HG03457 (cell line): ENCODE data around the gene RUNDC1.

ENCODE experiments used
- ATAC-seq: cut with Tn5 transposase; IDR thresholded peaks from one replicate; pipeline ENCODE4 v1.9.1; 2021; ENCODE audit warnings: moderate number of reproducible peaks; ENCODE audit not compliant: unreplicated experiment

The RUNDC1 gene

GRCh38 chr17:43039646-43040045 is 59.3 kb downstream of the RUNDC1 start:
- no peak for ATAC-seq

DNA sequence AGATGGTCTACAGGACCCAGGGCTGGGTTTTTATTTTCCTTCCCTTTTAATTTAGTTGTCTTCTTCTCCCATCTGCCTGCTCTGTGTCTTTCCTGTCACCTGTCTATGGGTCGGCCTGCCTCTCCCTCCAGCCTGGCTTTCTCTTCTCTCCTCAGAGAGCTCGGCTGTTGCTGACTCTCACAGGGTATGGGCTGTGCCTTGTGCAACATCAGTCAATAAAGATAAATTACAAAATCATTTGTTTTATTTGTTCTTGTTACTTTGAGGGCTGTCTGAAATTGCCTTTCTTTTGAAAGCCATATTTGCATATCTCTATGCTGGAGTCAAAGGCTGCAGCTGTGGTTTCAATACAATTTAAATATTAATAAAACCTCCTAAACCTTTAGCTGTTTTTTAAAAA is 60.3 kb downstream of the RUNDC1 start:
- no peak for ATAC-seq

GRCh38 chr17:43042025-43042628 is 61.8 kb downstream of the RUNDC1 start:
- no peak for ATAC-seq
